Fibroblast of skin of abdomen (primary cell): ENCODE results near the gene SMIM5.

Experiments
- DNase-seq: peaks from one replicate; pipeline ENCODE4 v3.0.0-alpha.2; 2013

SMIM5 gene

DNA sequence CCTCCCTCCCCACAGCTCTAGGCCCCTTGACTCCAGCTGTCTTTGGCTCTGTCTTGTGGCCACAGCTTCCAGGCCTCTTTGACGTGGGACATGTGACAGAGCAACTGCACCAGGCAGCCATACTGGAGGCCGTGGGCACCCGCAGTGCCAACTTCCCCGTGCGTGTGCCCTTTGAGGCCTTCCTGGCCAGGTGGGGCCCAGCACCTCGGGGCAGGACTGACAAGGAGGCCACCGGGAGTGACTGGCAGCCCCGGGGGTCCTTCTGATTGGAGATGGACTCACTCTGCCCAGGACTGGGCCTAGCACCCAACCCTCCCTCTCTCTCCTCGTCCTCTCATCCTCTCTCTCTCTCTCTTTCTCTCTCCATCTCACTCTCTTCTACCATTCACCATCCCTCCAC lies 30.1 kb upstream of the SMIM5 start:
- DNase-seq, result no peak

DNA sequence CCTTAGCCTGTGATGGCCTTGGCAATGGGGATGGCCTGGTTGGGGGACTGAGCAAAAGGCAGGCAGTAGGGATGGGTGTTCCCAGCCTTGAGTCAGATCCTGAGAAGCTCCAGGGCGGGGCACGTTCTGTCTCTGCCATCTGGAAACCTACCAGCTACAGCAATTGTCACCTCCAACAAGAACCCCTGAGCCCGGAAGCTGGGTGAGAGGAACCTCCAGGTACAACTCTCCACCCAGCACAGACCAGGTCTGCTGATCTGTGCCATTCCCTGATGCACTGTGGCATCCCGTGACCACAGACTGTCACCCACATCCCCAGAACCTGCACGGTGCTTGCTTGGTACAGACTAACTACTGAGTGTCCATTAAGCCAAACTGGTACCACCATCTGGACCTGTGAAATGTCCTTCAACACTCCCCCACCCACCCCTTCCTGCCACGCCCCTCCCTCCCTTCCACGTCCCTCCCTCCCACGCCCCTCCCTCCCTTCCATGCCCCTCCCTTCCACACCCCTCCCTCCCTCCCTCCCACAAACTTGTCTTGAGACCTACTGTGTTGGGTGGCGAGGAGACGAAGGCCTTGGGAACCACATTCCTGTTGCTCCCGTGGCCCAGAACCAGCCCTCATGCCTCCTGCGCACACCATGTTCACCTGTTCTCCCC lies 29.1 kb upstream of the SMIM5 start:
- no peak for DNase-seq

DNA sequence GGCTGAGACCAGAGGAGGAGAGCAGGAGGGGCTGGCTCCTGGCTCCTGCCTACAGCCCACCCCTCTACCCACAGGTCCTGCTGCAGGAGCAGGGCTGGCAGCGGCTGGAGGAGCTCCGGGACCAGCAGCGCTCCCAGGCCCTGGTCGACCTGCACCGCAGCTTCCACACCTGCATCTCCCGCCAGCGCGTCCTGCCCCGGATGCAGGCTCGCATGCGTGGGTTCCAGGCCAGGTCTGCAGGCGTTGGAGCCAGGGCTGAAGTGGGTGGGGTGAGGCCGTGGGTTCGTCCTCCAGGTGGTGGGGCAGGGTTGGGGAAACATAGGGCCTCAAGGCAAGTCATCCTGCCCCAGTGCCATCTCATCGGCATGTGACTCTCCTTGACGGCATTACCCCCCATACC lies 27.4 kb upstream of the SMIM5 start:
- no peak for DNase-seq

DNA sequence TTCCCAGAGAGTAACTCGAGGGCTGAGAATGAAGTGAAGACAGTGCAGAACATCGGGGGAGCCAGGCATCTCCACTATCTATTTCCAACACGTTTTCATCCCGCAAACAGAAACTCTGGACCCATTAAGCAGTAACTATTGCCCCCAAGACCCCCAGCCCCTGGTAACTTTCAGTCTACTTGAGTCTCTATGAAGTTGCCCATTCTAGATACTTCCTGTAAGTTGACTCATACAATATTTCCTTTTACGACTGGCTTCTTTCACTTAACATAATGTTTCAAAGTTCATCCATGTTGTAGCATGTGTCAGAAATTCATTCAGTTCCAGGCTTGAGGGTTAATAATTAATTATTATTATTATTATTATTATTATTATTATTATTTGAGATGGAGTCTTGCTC lies 26.1 kb upstream of the SMIM5 start:
- DNase-seq, result no peak

DNA sequence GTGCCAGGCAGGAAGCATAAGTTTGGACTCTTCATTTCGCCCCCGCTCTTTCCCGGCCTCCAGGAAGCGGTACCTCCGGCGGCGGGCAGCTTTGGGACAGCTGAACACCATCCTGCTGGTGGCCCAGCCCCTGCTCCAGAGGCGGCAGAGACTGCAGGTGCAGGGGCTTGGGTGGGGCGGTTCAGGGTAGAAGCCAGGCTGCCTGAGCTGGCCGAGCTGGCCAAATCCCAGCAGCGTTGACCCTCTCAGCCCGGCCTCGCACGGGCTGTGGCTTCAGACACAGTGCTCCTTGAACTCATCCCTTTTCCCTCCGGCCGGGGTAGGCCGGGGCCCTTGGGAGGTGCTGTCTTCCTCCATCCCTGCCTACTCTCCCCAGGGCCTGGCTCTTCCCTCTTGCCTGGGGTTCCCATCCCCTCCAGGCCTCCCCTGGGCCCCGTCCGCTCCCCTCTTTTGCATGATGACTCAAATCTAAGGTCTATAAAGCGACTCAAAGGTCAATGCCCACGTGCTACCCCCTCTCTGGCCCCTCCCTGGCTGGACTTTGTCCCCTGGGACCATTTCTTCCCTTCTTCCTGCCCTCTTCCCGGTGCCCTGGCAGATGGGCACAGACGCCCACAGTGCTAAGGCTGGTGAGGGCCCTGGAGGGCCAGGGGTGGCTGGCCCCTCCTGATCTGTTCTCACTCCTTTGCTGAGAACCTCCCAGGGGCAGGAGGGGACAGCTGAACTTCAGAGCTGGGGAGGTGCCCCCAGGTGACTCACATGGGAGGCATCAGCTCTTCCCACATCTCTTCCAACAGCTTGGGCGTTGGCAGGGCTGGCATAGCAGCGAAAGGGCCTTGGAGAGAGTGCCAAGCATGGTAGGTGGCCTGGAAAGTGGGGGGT lies 22.9 kb upstream of the SMIM5 start:
- DNase-seq, result no peak

DNA sequence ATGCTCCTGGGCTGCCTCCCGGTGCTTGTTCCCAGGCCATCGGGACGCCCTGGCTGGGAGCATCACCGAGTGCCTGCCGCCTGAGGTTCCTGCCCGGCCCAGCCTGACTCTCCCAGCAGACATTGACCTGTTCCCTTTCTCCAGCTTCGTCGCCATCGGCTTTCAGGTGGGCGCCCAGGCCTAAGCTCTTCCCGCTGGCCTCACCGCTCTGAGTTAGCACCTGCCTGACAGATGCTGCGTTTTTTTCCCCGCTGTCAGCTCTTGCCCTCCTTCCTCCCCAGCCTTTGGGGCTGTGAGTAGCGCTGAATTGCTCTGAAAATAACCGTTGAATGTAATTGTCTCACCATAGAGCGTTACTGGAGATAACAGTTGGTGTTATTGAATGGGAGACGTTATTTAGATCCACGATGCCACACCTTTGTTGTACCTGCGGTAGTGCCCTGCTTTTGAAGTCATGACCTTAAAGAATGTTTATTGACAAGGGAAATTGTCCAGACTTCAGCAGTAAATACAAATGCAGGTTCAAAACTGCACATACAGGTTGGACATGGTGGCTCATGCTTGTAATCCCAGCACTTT lies 21.3 kb upstream of the SMIM5 start:
- DNase-seq, result no peak

DNA sequence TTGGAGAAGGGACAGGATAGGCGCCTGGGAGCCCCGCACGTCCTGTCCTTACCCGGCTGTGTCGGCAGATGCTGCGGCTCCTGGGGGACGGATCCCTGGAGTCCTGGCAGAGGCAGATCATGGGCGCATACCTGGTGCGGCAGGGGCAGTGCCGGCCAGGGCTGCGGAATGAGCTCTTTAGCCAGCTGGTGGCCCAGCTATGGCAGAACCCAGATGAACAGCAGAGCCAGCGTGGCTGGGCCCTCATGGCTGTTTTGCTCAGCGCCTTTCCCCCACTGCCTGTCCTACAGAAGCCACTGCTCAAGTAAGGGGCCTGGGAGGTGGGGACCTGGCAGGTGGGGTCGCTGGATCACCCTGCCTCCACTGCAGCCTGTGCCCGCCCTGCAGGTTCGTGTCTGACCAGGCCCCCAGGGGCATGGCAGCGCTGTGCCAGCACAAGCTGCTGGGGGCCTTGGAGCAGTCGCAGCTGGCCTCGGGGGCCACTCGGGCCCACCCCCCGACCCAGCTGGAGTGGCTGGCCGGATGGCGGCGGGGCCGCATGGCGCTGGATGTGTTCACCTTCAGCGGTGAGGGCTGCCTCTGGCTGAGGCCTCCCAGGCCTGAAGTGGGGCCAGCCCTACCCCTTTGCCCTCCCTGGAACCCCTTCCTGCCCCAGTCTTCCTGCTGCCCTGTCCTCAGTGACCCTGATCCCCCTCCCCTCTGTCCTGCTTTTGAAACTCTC lies 20.2 kb upstream of the SMIM5 start:
- DNase-seq, result no peak

DNA sequence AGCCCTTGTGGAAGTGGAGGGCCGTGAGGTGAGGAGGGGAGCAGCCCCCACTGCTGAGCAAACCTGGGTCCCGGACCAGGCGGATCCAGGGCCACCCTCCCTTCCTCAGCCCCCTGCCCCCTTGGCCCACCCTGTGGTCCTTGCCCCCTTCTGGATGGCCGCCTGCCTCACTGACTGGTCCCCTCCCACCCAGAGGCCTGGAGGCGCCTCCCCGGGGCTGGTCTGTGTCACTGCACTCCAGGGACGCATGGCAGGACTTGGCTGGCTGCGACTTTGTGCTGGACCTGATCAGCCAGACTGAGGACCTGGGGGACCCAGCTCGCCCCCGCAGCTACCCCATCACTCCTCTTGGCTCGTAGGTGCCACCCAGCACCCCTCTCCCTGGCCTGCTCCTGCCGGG lies 19.2 kb upstream of the SMIM5 start:
- no peak for DNase-seq

DNA sequence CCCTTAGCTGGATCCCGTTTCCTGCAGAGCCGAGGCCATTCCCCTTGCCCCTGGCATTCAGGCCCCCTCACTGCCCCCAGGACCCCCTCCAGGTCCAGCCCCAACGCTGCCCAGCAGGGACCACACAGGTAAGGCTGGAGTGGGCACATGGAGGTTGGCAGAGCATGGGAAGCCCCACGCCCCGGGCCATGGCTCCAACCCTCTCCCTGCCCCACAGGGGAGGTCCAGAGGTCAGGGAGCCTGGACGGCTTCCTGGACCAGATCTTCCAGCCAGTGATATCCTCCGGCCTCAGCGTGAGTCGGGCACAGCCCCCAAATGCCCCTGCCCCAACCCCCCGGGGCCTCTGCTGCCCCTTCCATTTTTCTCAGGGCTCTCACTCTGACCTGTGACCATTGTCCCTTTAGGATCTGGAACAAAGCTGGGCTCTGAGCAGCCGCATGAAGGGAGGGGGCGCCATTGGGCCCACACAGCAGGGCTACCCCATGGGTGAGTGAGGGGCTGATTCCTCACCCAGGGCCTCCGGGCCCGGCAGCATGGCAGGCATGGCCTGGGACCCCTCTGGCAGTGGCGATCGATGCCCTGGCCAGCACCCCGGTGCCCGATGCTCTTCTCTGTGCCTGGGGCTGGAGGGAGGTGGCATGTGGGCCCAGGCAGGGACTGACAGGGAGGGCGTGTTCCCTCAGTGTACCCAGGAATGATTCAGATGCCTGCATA lies 18.5 kb upstream of the SMIM5 start:
- no peak for DNase-seq

DNA sequence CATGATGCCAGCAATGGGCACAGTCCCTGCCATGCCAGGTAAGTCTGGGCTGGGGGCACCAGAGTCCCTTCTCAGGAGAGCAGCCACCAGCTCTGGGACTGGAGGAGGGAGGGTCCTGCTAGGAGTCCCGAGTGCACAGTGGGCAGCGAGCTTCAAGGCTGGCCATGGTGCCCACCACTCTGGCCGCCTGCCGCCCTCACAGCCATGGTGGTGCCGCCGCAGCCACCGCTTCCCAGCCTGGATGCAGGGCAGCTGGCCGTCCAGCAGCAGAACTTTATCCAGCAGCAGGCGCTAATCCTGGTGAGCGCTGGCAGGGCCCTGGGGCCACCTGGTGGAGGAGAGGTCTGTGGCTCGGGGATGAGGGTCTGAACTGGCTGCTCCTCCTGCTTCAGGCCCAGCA lies 17.9 kb upstream of the SMIM5 start:
- DNase-seq, result no peak

DNA sequence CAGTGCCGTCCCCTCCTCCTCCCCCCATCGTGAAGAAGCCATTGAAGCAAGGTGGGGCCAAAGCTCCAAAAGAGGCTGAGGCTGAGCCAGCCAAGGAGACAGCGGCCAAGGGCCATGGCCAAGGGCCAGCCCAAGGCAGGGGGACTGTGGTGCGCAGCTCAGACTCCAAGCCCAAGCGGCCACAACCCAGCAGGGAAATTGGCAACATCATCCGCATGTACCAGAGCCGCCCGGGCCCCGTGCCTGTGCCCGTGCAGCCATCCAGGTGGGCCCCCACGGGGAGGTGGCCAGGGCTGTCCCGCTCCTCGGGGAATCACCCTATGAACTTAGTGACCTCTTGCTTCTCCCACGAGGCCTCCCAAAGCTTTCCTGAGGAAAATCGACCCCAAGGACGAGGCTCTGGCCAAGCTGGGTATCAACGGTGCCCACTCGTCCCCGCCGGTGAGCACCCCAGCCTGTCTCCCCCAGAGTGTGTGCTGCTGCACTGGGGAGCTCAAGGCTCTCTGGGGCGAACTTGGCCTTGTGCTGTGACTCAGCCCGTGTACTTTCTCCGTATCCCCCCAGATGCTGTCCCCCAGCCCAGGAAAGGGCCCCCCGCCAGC lies 16.6 kb upstream of the SMIM5 start:
- DNase-seq, result no peak

DNA sequence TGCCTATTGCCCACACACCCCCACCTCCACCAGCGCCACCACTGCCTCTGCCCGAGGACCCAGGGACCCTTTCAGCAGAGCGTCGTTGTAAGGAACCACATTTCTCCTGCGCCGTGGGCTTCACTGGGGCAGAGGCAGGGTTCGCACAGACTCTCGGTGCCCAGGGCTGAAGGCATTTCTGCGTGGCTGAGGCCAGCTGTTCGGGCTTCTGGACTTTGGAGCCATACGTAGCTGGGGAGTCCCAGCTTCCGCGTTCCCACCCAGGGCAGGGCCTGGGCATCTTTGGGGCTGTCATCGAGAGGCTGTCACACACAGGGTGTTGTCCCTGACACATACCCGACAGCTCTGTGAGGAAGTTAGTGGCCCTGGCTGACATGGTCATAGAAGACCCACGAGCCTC lies 16.0 kb upstream of the SMIM5 start:
- no peak for DNase-seq

DNA sequence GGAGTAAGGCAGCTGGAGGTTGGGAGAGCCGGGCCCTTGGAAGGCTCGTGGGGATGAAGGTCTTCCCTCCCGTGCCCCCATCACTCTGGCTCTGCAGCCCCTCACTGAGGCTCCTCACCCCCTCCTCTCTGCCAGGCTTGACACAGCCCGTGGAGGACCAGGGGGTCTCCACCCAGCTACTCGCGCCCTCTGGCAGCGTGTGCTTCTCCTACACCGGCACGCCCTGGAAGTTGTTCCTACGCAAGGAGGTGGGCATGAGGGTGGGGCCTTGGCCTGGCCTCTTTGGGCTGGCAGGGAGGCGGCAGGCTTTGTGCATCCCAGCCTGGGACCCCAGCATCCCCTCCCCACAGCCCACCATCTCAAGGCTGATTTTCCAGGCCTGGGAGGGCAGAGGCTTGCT lies 15.6 kb upstream of the SMIM5 start:
- no peak for DNase-seq

DNA sequence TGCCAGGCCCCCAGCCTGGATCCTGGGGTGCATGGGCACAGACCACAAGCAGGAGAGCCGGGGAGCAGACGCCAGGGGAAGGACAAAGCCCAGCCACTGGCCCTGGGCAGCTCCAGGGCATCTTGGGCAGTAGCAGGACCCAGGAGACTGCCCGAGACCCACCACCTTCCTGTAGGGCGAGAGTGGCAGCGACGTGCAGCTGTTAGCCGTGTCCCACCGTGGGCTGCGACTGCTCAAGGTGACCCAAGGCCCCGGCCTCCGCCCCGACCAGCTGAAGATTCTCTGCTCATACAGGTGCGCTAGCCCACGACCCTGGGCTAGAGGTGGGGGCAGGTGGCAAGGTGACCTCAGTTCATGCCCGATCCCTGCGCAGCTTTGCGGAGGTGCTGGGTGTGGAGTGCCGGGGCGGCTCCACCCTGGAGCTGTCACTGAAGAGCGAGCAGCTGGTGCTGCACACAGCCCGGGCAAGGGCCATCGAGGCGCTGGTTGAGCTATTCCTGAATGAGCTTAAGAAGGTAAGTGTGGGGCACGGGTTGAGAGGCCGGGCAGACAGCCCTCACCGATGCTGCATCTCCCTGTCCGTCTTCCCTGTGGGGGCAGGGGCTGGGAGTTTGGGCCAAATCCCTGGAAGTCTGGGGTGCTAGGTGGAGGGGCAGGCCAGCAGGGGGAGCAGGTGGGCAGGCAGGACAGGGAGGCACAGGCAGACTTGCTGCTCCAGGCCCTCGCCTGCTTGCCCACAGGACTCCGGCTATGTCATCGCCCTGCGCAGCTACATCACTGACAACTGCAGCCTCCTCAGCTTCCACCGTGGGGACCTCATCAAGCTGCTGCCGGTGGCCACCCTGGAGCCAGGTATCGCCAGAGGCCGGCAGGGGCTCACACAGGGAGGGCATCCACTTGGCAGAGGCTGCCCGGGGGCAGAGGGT lies 13.5 kb upstream of the SMIM5 start:
- DNase-seq, result peak; percentile 36

DNA sequence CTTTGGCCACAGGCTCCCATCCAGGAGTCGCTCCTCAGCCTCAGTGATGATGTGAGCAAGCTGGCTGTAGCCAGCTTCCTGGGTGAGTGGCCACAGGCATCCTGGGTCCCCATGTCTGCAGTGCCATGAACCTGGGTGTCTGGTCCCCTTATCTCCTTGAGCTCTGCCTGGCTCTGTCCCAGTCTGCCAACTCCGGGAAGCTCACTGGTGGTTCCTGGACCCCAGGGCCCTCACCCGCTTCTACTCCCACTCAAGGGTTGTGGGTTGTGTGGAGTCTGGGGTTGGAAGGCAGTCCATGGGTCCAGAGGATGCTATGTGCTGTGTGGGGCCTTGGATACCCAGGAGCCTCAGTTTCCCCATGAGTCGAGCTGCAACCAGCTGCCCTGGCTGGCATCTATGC lies 11.7 kb upstream of the SMIM5 start:
- no peak for DNase-seq

DNA sequence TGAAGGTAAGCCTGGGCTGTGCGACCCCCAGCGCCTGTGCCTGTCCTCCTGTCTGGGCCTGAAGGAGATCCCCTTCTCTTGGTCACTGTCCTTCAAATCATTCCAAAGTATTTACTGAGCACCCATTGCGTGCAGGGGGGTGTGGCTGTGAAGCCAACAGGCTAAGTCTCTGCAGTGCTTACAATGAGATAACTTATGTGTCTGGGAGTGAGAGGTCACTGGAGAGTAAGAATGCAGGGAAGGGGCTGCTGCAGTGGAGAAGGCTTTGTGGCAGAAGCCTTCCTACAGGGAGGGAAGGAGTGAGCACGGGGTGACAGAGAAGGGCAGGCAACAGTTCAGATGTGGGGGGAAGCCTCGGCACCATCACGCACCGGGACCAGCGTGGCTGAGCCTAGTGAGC lies 11.2 kb upstream of the SMIM5 start:
- DNase-seq, result no peak

DNA sequence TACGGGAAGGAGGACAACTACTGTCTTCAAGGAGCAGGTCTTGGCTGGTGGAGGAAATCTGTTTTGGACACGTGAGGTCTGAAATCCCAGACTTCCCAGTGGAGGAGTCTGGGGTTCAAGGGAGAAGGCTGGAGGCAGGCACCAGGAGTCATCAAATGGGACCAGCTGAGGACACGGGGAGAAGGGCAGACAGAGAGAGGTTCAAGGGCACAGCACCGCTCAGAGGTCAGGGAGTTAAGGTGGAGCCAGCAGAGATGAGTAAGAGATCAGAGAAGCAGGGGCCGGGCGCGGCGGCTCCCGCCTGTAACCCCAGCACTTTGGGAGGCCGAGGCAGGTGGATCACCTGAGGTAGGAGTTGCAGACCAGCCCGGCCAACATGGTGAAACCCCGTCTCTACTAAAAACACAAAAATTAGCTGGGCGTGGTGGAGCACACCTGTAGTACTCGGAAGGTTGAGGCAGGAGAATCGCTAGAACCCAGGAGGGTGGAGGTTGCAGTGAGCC lies 10.4 kb upstream of the SMIM5 start:
- DNase-seq, result no peak

DNA sequence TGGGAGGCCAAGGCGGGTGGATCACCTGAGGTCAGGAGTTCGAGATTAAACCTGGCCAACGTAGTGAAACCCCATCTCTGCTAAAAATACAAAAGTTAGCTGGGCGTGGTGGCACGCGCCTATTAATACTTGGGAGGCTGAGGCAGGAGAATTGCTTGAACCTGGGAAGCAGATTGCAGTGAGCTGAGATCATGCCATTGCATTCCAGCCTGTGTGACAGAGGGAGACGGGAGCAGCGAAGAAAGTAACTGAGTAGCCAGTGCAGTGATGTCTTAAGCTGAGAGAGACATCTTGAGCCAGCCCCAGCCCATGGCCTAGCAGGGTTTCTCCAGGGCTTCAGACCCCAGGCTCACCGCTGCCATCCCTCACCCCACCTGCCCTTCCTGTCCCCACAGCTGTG lies 9.8 kb upstream of the SMIM5 start:
- no peak for DNase-seq

DNA sequence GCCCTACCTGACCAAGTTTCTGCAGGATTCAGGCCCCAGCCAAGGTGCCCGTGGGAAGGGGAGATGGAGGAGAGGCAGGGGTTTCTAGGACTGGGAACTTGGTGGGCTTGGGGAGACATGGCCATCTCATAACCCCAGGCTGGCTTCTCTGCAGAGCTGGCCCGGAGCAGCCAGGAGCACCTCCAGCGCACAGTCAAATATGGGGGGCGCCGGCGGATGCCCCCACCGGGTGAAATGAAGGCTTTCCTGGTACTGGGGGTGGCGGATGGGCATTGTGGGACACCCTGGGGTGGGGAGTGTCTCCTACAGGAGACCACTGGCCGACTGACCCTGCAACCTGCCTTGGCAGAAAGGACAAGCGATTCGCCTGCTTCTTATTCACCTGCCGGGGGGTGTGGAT lies 9.2 kb upstream of the SMIM5 start:
- DNase-seq, result no peak

DNA sequence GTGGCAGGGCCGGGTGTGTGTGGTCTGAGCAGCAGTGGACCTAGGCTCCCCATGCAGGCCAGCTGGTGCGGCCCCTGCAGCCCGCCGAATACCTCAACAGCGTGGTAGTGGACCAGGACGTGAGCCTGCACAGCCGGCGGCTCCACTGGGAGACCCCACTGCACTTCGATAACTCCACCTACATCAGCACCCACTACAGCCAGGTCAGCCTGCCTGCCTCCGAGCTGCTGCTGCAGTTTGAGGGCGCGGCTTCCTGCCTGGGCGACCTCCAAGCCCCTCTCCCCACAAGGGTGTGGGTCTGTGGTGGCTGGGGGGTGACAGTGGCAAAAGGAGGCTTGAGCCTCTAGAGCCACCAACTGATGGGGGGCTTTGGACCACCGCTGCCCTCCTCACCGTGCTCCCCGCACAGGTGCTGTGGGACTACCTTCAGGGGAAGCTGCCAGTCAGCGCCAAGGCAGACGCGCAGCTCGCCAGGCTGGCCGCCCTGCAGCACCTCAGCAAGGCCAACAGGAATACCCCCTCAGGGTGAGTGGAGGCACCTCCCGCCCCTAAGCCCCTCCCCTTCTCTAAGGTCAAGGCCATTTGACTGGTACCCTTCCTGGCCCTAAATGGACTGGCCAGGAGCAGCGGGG lies 8.4 kb upstream of the SMIM5 start:
- no peak for DNase-seq
